ENCODE measurements around the gene AMBN. TPM values are rescaled to one million over a fixed set of nuclear protein-coding genes. Genes with fewer than 3 reads are reported as not detected.

AMBN gene
- total and polyA plus RNA-seq, 2 experiments from 2014 or later, result not detected

GRCh38 chr4:70608324-70608723 is 16.3 kb downstream of the AMBN start:
- no peak for ATAC-seq

More at GRCh38 chr4:70608324-70608723, 16.3 kb downstream of the AMBN start:
- Histone ChIP-seq H3K4me1 (ENCODE audit: insufficient read depth) (no peaks in the 10 kb centered on the region), H3K79me2 (replicated peaks; ENCODE audit: insufficient read depth) (no peaks in the 10 kb centered on the region), H3K4me2 (no peak overlapping the region), H3K27me3 (ENCODE audit: insufficient read depth) (no peaks in the 10 kb centered on the region), H2AFZ (no peak overlapping the region), H3K9me2 (ENCODE audit: insufficient read depth) (peaks cover 7% of the 10 kb centered on the region), H3K4me3 (no peak overlapping the region), H3F3A (replicated peaks; ENCODE audit: low read depth) (no peaks in the 10 kb centered on the region), H4K20me1 (replicated peaks; ENCODE audit: insufficient read depth) (no peaks in the 10 kb centered on the region), H3K27ac (ENCODE audit: low read depth) (no peak overlapping the region), H3K36me3 (ENCODE audit: insufficient read depth) (no peaks in the 10 kb centered on the region)
- no peak for DNase-seq (ENCODE audit: low spot score)
- H3K4me1 Mint-ChIP-seq, result peaks cover 6% of the 10 kb centered on the region; the same call in 1 of the 3 replicates
- no peak overlapping the region for H3K4me3 Mint-ChIP-seq
- H3K27me3 Mint-ChIP-seq (ENCODE audit: insufficient read depth, low read depth, poor library complexity), result peaks cover 2% of the 10 kb centered on the region
- no peak for TF ChIP-seq JUNB (IDR thresholded peaks at IDR 0.05; ENCODE audit: unreplicated experiment)
- no peak for TF ChIP-seq ETS1 (IDR thresholded peaks at IDR 0.05)
- no peak for TF ChIP-seq CTCF (conservative IDR thresholded peaks at IDR 0.05; ENCODE audit: low read depth in 2 of 2)
- TF ChIP-seq STAT1 (IDR thresholded peaks at IDR 0.05; ENCODE audit: unreplicated experiment), result no peak
- no peak for TF ChIP-seq POLR2AphosphoS5 (IDR thresholded peaks at IDR 0.05; ENCODE audit: low read depth)
- no peak for TF ChIP-seq CREB1 (CRISPR knock-in tag; IDR thresholded peaks at IDR 0.05; ENCODE audit: low read depth)
- TF ChIP-seq EZH2 (IDR thresholded peaks at IDR 0.05; ENCODE audit: low read depth, unreplicated experiment), result no peak
- TF ChIP-seq ZNF462 (CRISPR knock-in tag; IDR thresholded peaks at IDR 0.05), result no peak
- no peak for TF ChIP-seq EZH2phosphoT487 (IDR thresholded peaks at IDR 0.05; ENCODE audit: unreplicated experiment)
- no peak for TF ChIP-seq ZNF114 (CRISPR knock-in tag; IDR thresholded peaks at IDR 0.05)
- no peak for TF ChIP-seq NANOG (IDR thresholded peaks at IDR 0.05; ENCODE audit: borderline replicate concordance)
- TF ChIP-seq REST (IDR thresholded peaks at IDR 0.05; ENCODE audit: unreplicated experiment), result no peak
- TF ChIP-seq ZNF331 (CRISPR knock-in tag; IDR thresholded peaks at IDR 0.05; ENCODE audit: low read depth), result no peak
- no peaks in the 10 kb centered on the region for H3K36me3 Mint-ChIP-seq (ENCODE audit: low read depth)
- no peak overlapping the region for H3K27ac Mint-ChIP-seq
- no peaks in the 10 kb centered on the region; the same call in 2 of the 3 replicates for H3K9me3 Mint-ChIP-seq
